GM19468 (cell line): ENCODE results near the gene FAM168B.

Experiments used
- ATAC-seq: cut with Tn5 transposase; IDR thresholded peaks from one replicate; pipeline ENCODE4 v1.9.1; 2021; ENCODE audit warnings: mild to moderate bottlenecking, moderate library complexity, moderate number of reproducible peaks; ENCODE audit not compliant: unreplicated experiment; ENCODE audit errors: extremely low read depth

Gene FAM168B

GRCh38 chr2:131030478-131030971, 62.7 kb downstream of the FAM168B start:
- no peak for ATAC-seq

GRCh38 chr2:131029812-131030211, 63.4 kb downstream of the FAM168B start:
- no peak for ATAC-seq

DNA sequence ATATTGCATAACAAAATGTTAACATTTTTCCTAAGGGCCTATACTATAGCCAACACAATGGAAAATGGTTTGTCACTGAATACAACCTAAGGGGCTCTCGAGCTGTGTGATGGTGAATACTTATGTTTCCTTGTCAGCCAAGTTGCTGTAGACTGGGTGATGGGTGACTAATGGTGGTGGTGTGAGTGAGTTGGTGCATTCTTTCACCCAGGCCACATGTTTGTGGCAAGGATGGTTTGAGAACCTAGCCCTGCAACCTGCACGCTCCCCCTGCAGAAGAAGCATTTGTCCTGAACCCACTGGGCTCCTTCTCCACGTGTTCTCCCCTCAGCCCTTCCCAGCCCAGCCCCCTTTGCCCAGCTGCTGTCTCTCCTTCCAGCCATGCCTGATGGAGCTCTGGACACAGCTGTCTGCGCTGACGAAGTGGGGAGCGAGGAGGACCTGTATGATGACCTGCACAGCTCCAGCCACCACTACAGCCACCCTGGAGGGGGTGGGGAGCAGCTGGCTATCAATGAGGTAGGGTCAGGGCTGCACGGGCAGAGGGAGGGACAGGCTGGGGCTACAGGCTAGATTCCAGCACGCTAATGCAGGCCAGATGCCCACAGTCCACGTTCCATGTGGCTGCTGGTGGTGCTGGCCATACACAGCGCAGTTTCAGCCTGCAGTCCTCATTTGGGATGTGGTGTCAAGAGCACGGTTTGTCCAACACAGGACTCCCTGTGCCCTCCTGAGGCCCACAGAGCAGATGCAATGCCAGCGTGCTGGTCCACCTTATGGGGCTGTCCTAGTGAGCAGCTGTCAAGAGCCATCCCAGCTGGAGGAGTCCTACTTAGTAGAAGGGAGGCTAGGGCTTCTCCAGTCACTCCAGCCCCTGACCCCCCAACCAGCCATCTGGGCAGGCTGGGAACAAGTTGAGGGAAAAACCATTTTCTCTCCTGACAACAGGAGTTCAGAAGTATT, 65.4 kb downstream of the FAM168B start:
- no peak for ATAC-seq

DNA sequence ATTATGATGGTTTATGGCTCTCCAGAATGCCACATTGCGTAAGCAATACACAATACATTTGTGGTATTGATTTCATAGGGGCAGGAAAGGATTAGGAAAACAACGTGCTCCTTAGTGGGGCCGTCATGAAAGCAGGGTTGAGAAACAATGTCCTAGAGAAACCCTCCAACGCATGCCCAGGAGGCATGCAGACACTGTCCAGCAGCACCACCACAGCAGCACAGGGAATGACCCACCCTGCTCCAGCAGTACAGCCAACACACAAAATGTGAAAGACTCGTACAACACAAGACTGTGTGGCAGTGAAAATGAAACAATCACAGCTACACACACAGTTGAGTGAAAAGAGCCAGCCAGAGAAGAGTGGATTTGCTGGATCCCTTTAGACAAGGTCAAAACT, 66.3 kb downstream of the FAM168B start:
- no peak for ATAC-seq

DNA sequence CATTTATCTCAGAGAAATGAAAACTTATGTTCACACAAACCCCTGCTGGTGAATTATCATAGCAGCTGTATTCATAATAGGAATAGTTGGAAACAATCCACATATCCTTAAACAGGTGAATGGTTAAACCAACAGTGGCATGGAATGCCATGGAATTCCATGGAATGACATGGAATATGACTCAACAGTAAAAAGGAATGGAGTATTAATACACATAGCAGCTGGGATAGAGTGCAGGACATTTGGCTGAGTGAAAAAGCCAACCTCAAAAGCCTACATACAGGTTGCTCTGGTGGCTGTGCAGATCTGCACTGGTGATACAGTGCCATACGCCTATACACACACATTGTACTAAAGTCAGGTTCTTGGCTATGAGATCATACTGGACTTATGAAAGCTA, 69.5 kb downstream of the FAM168B start:
- no peak for ATAC-seq

GRCh38 chr2:131022731-131023130, 70.5 kb downstream of the FAM168B start:
- no peak for ATAC-seq

DNA sequence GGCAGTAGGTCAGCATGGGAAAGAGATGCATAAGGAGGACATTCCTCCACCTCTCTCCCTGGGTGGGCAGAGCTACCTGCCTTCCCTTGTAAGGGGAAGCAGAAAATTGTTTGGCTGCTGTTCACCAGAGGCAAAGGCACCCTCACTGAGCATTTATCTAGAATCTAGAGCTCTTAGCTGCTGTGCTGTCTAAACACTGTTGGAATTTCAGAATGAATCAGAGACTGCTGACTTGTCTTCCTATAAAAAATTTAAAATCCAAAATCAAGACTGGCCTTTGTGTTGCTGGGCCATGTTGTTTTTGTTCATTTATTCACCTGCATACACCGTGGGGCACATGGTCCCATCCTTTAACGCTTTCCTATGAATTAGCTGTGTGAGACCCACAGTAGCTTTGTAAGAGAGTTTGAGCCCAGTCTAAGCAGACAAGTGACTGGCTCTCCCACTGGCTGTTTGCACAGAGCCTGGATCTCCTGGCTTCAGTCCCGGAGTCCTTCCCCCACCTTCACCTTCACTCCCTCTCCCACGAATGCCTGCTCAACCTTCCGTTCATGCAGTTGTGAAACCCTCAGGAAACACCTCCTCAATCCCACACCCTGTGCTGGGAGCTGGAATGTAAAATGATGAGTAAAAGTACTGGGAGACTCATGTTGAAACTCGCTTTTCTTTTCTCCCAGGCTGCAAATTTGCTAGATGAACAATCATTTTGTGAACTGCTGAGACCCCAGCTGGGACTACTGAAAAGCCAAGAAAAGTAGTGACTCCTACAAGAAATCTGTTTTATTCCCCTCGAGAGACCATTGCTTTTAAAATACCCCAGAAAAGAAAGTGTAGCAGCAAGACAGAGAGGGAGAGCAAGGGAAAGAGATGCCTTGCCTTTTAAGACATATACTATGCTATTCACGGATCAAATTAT, 76.2 kb downstream of the FAM168B start:
- ATAC-seq = no peak

- ATAC-seq = no peak
Observed at GRCh38 chr2:131015764-131016163, 77.5 kb downstream of the FAM168B start.

DNA sequence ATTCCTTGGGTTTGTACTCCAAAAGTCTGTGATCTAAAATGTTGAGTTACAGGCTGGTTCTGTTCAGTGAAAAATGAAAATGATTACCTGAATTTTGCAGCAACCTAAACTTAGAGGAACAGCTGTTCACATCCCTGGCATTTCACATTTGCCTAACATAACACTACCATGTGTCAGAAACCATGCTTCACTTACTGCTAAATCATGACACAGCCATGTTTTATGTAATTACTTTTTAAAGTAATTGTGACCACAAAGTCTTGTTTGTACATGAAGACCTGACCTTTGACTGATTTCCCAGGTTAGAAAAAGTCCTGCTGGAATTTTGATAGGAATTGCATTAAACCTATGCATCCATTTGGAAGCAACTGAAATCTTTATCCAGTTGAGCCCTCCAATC, 79.1 kb downstream of the FAM168B start:
- no peak for ATAC-seq

GRCh38 chr2:131011486-131011885, 81.8 kb downstream of the FAM168B start:
- ATAC-seq = no peak

GRCh38 chr2:131010566-131010965, 82.7 kb downstream of the FAM168B start:
- no peak for ATAC-seq

DNA sequence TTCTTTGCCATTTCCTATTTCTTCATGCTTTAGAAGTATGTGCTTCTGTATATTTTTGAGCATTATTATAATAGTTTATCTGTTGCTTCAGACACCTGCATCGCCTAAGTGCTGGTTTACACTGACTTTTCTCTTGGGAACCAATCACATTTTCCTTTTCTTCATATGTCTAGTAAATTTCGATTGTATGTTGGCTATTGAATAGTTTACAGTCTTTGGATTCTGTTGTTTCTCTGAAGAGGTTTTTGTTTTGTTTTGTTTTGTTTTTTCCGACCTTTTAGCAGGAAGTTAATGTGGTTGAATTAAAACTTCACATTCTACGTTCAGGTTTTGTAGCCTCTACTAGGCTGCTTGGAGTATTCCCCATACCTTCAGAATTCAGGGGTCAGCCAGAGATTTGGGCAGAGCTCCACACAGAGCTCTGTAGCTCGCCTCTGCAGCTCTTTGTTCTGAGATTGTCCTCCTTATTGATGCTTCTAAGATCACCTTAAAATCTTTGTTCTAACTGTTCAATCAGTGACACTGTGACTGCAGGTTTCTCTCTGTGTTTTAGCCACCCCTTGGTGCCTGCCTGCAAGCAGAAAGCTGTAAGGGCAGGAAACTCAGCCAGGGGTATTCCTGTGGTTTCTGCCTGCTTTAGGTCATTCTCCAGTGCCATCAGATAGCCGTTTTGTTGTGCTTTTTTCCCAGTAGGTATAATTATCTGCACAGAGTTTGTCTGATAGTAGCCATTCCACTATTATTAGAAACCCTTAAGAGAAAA, 83.4 kb downstream of the FAM168B start:
- ATAC-seq = no peak

DNA sequence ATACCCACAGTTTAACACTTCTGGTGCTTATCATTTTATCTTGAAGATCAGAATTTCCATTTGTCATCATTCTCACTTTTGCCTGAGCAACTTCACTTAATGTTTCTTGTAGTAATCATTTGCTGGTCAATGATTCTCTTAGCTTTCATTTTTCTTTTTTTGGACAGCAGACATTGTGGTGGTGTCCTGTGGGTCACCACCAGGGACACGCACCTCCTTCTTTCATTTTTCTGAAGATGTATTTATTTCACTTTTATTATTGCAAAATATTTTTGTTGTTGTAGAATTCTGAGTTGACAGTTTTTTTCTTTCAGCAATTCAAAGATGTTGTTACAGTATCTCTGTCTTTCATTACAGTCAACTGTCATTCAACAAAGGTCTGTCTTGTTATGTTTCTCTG, 84.3 kb downstream of the FAM168B start:
- no peak for ATAC-seq

DNA sequence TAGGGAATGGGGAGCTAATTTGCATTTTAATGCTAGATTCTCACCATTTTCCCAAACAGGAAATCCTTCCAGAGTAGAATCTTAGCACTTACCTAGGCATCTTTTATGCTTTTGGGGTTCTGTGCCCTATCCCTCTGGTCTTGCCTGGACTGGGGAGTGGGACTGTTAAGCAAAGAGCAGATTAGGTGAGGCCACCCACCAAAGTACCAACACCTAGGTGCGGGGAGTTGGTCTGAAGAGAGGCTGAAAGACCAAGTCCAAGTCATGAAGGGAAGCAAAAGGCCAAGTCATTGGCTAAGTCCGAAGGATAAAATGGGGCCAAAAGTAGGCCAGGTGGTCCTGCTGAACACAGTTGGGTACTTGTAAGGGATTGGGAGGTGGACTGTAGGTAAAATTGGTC, 86.7 kb downstream of the FAM168B start:
- no peak for ATAC-seq

- ATAC-seq = no peak
Observed at GRCh38 chr2:131005216-131005935, 87.9 kb downstream of the FAM168B start.

DNA sequence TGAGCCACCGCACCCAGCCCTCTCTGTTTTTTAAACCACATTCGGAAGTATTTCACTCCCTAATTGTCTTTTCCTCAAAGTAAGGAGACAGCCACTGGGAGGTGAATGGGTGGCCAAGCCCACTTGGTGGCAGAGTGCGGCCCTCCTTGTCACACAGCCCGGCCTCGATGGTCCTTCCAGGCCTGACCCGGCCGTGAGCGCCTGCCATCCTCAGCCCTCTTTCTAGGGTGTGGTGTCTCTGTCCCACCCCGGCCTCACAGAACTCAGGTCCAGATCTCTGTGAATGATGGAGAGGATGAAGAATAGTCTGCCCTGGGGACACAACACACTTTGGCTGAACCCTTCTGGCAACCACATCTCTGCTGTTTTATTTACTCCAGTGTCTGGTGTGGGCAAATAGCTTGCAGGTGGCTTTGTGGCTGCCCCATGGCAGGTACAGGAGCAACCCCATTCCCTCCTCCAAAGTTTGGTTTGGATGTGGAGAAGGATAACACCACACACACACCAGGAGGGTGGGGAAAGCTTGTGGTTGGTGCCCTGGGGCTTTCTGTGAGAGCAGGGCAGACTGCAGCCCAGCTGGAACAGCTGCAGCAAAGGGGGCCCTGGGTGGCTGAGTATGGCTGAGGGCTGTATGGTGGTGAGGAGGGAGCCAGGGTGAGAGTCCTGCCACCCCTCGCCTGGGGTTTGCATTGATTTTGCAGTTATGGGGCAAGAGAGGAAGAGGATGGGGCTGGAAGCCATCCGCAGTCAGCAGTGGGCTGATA, 88.6 kb downstream of the FAM168B start:
- no peak for ATAC-seq

DNA sequence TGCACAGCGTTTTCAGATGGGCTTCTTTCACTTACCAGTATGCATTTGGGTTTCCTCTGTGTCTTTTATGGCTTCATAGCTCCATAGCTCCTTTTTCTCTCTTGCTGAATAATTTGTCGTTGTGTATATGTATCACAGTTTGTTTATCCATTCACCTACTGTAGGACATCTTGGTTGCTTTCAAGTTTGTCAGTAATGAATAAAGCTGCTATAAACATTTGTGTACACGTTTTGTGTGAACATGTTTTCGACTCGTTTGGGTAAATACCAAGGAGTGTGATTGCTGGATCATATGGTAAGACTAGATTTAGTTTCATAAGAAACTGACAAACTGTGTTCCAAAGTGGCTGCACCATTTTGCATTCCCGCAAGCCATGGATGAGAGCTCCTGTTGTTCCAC, 94.7 kb downstream of the FAM168B start:
- no peak for ATAC-seq
